Prostate gland (tissue), 2 donors: ENCODE results near the gene CEP41.

Experiments used
- CTCF ChIP-seq, 4 experiments: fragments of 200-600 bp in 2 of 4; fragments of 450-650 bp in 2 of 4; sonication (generic) in 2 of 4; IDR thresholded peaks; 1 replicate in 3 of 4; 2 replicates in 1 of 4; pipeline ENCODE4 v1.5.1; 2016 to 2019; ENCODE audit warnings: antibody characterized with exemption in 4 of 4, mild to moderate bottlenecking in 2 of 4, moderate library complexity in 2 of 4
- POLR2A ChIP-seq: fragments of 450-650 bp; IDR thresholded peaks from one replicate; pipeline ENCODE4 v1.6.1; 2016; ENCODE audit warnings: antibody characterized with exemption, mild to moderate bottlenecking
- POLR2AphosphoS5 ChIP-seq: sonication (generic); formaldehyde crosslinking; IDR thresholded peaks from one replicate; pipeline ENCODE4 v1.6.1; 2017; ENCODE audit warnings: antibody characterized with exemption

GRCh38 chr7:130430115-130430514 is 10.7 kb downstream of the CEP41 start:
- TF ChIP-seq CTCF (IDR thresholded peaks at IDR 0.05) = no peak
- TF ChIP-seq POLR2A = no peak
- no peak for TF ChIP-seq POLR2AphosphoS5
